ENCODE results near the gene B3GALT5. TPM values are rescaled to one million over a fixed set of nuclear protein-coding genes. Genes with fewer than 3 reads are reported as not detected.

The B3GALT5 gene
- polyA plus RNA-seq, 1 donor (not counting 4 experiments of a cell fraction or from before 2014, with no cell fraction given), result not detected

DNA sequence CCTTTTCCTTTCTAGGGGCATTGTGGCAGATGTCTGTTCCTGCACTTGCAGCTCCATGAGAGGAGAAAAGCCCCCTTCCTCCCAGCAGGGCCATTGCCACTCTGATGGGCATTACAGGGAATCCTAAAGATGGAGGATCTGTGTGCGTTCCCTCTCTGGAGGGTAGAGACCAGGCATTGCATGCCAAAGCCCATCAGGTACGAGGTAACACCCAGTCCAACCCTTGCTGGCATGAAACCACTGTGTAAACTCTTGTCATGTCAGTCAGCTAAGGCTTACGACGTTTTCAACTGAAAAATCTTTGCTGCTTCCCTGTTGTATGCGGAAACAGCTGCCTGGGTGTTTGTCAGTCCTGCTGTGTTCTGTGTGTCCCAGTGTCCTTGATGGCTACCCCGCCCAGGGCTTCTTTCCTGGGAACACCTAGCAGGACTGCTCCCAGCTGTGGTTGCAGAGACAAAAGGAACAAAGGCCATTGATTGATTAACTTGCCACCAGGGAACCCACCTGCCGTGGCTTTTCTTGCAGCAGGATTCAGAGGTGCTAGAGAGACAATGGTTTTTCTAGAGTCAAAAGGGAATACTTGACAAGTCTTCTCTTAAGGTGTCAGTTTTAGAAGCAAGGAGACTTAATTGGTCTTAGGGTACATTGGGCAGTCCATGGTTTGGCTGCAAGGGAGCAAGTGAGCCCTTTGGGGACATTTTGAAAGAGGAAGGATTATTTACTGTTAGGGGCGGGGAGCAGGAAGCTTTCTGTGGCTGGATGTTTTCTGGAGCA, 24.6 kb downstream of the B3GALT5 start:
- dilution Hi-C loops (cut with MboI; ENCODE audit: extremely low pct_ligation_motif_present, low sequenced_read_pairs), result no loop called here
- no peak for TF ChIP-seq EZH2 (IDR thresholded peaks at IDR 0.05; ENCODE audit: low read length)
- TF ChIP-seq, protein P1, sequence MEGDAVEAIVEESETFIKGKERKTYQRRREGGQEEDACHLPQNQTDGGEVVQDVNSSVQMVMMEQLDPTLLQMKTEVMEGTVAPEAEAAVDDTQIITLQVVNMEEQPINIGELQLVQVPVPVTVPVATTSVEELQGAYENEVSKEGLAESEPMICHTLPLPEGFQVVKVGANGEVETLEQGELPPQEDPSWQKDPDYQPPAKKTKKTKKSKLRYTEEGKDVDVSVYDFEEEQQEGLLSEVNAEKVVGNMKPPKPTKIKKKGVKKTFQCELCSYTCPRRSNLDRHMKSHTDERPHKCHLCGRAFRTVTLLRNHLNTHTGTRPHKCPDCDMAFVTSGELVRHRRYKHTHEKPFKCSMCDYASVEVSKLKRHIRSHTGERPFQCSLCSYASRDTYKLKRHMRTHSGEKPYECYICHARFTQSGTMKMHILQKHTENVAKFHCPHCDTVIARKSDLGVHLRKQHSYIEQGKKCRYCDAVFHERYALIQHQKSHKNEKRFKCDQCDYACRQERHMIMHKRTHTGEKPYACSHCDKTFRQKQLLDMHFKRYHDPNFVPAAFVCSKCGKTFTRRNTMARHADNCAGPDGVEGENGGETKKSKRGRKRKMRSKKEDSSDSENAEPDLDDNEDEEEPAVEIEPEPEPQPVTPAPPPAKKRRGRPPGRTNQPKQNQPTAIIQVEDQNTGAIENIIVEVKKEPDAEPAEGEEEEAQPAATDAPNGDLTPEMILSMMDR (optimal IDR thresholded peaks at IDR 0.05 in 1 of 3, IDR thresholded peaks at IDR 0.05 in 1 of 3, conservative IDR thresholded peaks at IDR 0.05 in 1 of 3; ENCODE audit: extremely low read depth in 1 of 3, insufficient read depth in 2 of 3, low read length in 3 of 3), result no peak
- no peaks in the 10 kb centered on the region for H3K27me3 ChIP-seq (ENCODE audit: control insufficient read depth, extremely low read depth, insufficient read depth, low read length)
- no peaks in the 10 kb centered on the region for H3K9me1 ChIP-seq (ENCODE audit: control insufficient read depth, extremely low read depth, insufficient read depth, low read length)
- FAIRE-seq (no peak), DNase-seq (ENCODE audit: low read depth, low spot score) (no peak)
- no peaks in the 10 kb centered on the region for H4K20me1 ChIP-seq (ENCODE audit: control insufficient read depth, extremely low read depth, insufficient read depth, low read length)
- no peak overlapping the region for H3K4me3 ChIP-seq (ENCODE audit: control insufficient read depth in 2 of 3, extremely low read depth in 1 of 3, insufficient read depth in 2 of 3, low read depth in 1 of 3, low read length in 3 of 3)
- H3K9ac ChIP-seq (ENCODE audit: control insufficient read depth, extremely low read depth, insufficient read depth, low read length), result no peak overlapping the region
- H3K4me1 ChIP-seq (ENCODE audit: control insufficient read depth, extremely low read depth, insufficient read depth, low read length), result no peaks in the 10 kb centered on the region
- H3K9me3 ChIP-seq (ENCODE audit: control insufficient read depth, low read depth, low read length), result peaks cover 4% of the 10 kb centered on the region
- H3K4me2 ChIP-seq (ENCODE audit: control insufficient read depth, extremely low read depth, insufficient read depth, low read depth, low read length), result no peak overlapping the region
- H3K27ac ChIP-seq (ENCODE audit: control insufficient read depth, insufficient read depth, low read length), result no peak overlapping the region
- no peaks in the 10 kb centered on the region for H3K79me2 ChIP-seq (ENCODE audit: control insufficient read depth, insufficient read depth, low read length)
- no peaks in the 10 kb centered on the region for H3K36me3 ChIP-seq (ENCODE audit: control insufficient read depth in 2 of 2, extremely low read depth in 1 of 2, insufficient read depth in 2 of 2, low read length in 2 of 2)
- no peak overlapping the region for H2AFZ ChIP-seq (ENCODE audit: control insufficient read depth, low read length)

DNA sequence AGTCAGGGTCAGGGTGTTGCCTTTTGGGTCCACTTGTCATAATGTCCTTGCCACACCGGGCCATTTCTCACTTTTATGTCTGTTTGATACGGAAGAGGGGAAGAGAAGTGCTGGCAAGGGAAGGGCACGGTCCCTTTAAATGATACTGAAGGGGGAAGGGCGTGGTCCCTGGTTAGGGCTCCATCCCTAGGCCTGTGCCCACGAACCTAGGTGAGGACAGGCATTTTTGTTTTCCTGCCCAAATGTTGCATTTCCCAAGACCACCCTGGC, 25.2 kb downstream of the B3GALT5 start:
- Histone ChIP-seq H4K20me1 (ENCODE audit: control insufficient read depth, extremely low read depth, insufficient read depth, low read length) (no peaks in the 10 kb centered on the region), H3K9ac (ENCODE audit: control insufficient read depth, extremely low read depth, insufficient read depth, low read length) (no peak overlapping the region), H3K9me1 (ENCODE audit: control insufficient read depth, extremely low read depth, insufficient read depth, low read length) (no peaks in the 10 kb centered on the region), H3K27me3 (ENCODE audit: control insufficient read depth, extremely low read depth, insufficient read depth, low read length) (no peaks in the 10 kb centered on the region), H3K4me2 (ENCODE audit: control insufficient read depth, extremely low read depth, insufficient read depth, low read depth, low read length) (no peak overlapping the region), H3K4me1 (ENCODE audit: control insufficient read depth, extremely low read depth, insufficient read depth, low read length) (no peaks in the 10 kb centered on the region), H3K27ac (ENCODE audit: control insufficient read depth, insufficient read depth, low read length) (no peak overlapping the region), H3K36me3 (ENCODE audit: control insufficient read depth in 2 of 2, extremely low read depth in 1 of 2, insufficient read depth in 2 of 2, low read length in 2 of 2) (no peaks in the 10 kb centered on the region), H3K9me3 (ENCODE audit: control insufficient read depth, low read depth, low read length) (peaks cover 4% of the 10 kb centered on the region), H3K79me2 (ENCODE audit: control insufficient read depth, insufficient read depth, low read length) (no peaks in the 10 kb centered on the region), H2AFZ (ENCODE audit: control insufficient read depth, low read length) (no peak overlapping the region), H3K4me3 (ENCODE audit: control insufficient read depth in 2 of 3, extremely low read depth in 1 of 3, insufficient read depth in 2 of 3, low read depth in 1 of 3, low read length in 3 of 3) (no peak overlapping the region)
- DNase-seq (ENCODE audit: low read depth, low spot score) (no peak), FAIRE-seq (no peak)
- no peak for TF ChIP-seq EZH2 (IDR thresholded peaks at IDR 0.05; ENCODE audit: low read length)
- TF ChIP-seq, protein P1 (optimal IDR thresholded peaks at IDR 0.05 in 1 of 3, IDR thresholded peaks at IDR 0.05 in 1 of 3, conservative IDR thresholded peaks at IDR 0.05 in 1 of 3; ENCODE audit: extremely low read depth in 1 of 3, insufficient read depth in 2 of 3, low read length in 3 of 3), result no peak
- dilution Hi-C loops (cut with MboI; ENCODE audit: extremely low pct_ligation_motif_present, low sequenced_read_pairs), result no loop called here
